Keratinocyte (primary cell): ENCODE data around the gene CCDC69. TPM values are rescaled to one million over a fixed set of nuclear protein-coding genes. Genes with fewer than 3 reads are reported as not detected.

Experiments used
- DNase-seq: peaks from one replicate; pipeline ENCODE4 v3.0.0-alpha.2; 2011; ENCODE audit warnings: low read depth, missing footprints, low spot score
- FAIRE-seq: peaks from 2 replicates; lab custom pipeline; 2011; peaks lifted over from hg19 to GRCh38; lab: Jason Lieb, UNC
- H2AFZ ChIP-seq: 2 replicates; pipeline ENCODE4 v1.6.0; 2012; ENCODE audit warnings: low read length, control low read depth, inconsistent platforms; ENCODE audit not compliant: control insufficient read depth
- H3K27ac ChIP-seq: 2 replicates; pipeline ENCODE4 v1.5.1; 2011; ENCODE audit warnings: low read length; ENCODE audit not compliant: control insufficient read depth, insufficient read depth
- H3K27me3 ChIP-seq: 3 replicates; pipeline ENCODE4 v1.6.0; 2011; ENCODE audit warnings: low read length; ENCODE audit not compliant: control insufficient read depth, insufficient read depth; ENCODE audit errors: extremely low read depth
- H3K36me3 ChIP-seq, 2 experiments: 2 replicates in 1 of 2; 3 replicates in 1 of 2; pipeline ENCODE4 v1.5.1; 2011; ENCODE audit warnings: low read length in 2 of 2, mild to moderate bottlenecking in 1 of 2; ENCODE audit not compliant: control insufficient read depth in 2 of 2, insufficient read depth in 2 of 2; ENCODE audit errors: extremely low read depth in 1 of 2
- H3K4me1 ChIP-seq: 3 replicates; pipeline ENCODE4 v1.5.1; 2011; ENCODE audit warnings: low read length; ENCODE audit not compliant: control insufficient read depth, insufficient read depth; ENCODE audit errors: extremely low read depth
- H3K4me2 ChIP-seq: 3 replicates; pipeline ENCODE4 v1.6.0; 2011; ENCODE audit warnings: low read depth, low read length; ENCODE audit not compliant: control insufficient read depth, insufficient read depth; ENCODE audit errors: extremely low read depth
- H3K4me3 ChIP-seq, 3 experiments: fragments of 200-600 bp in 1 of 3; sonication (generic) in 1 of 3; 2 replicates in 2 of 3; 3 replicates in 1 of 3; pipeline ENCODE4 v1.5.1; 2011 to 2016; ENCODE audit warnings: low read length in 3 of 3, mild to moderate bottlenecking in 3 of 3, control low read depth in 2 of 3, inconsistent platforms in 1 of 3, low read depth in 1 of 3, mixed read lengths in 1 of 3, mixed run types in 1 of 3, moderate library complexity in 1 of 3; ENCODE audit not compliant: control insufficient read depth in 2 of 3, insufficient read depth in 2 of 3; ENCODE audit errors: extremely low read depth in 1 of 3
- H3K79me2 ChIP-seq: 2 replicates; pipeline ENCODE4 v1.6.0; 2012; ENCODE audit warnings: low read length; ENCODE audit not compliant: control insufficient read depth, insufficient read depth
- H3K9ac ChIP-seq: 3 replicates; pipeline ENCODE4 v1.6.0; 2011; ENCODE audit warnings: low read length; ENCODE audit not compliant: control insufficient read depth, insufficient read depth; ENCODE audit errors: extremely low read depth
- H3K9me1 ChIP-seq: 3 replicates; pipeline ENCODE4 v1.6.0; 2011; ENCODE audit warnings: low read length; ENCODE audit not compliant: control insufficient read depth, insufficient read depth; ENCODE audit errors: extremely low read depth
- H3K9me3 ChIP-seq: 2 replicates; pipeline ENCODE4 v1.5.1; 2012; ENCODE audit warnings: low read depth, low read length; ENCODE audit not compliant: control insufficient read depth
- H4K20me1 ChIP-seq: 3 replicates; pipeline ENCODE4 v1.6.0; 2011; ENCODE audit warnings: low read length; ENCODE audit not compliant: control insufficient read depth, insufficient read depth; ENCODE audit errors: extremely low read depth
- EZH2 ChIP-seq: IDR thresholded peaks from one replicate; pipeline ENCODE4 v1.6.1; 2012; ENCODE audit warnings: inconsistent platforms, mild to moderate bottlenecking, low read length, moderate library complexity
- dilution Hi-C: fragments of 300-500 bp; cut with MboI; formaldehyde crosslinking; loops from one replicate; pipeline ENCODE4 v1.7.0; 2020; ENCODE audit warnings: low sequenced_read_pairs; ENCODE audit not compliant: extremely low pct_ligation_motif_present
- polyA plus RNA-seq, 5 experiments: library from polyadenylated mRNA; depleted of rRNA in 3 of 5; stranded (reverse) in 3 of 5; stranded (forward) in 1 of 5; unstranded in 1 of 5; fragments of >200 nt; gene quantifications; 1 replicate in 1 of 5; 2 replicates in 3 of 5; 3 replicates in 1 of 5; pipeline versions ENCODE4 v1.2.1 to v1.2.3, GENCODE V29; 2011 to 2012; ENCODE audit warnings: missing spikeins in 2 of 5, low read depth in 1 of 5, low replicate concordance in 1 of 5
- TF ChIP-seq, protein P1 (sequence below), 3 experiments: IDR thresholded peaks in 1 of 3; conservative IDR thresholded peaks in 1 of 3; optimal IDR thresholded peaks in 1 of 3; 2 replicates in 2 of 3; 3 replicates in 1 of 3; pipeline versions ENCODE3 to v1.5.1; 2011; ENCODE audit warnings: low read length in 3 of 3, mild to moderate bottlenecking in 3 of 3, moderate library complexity in 2 of 3, control low read depth in 1 of 3, inconsistent platforms in 1 of 3; ENCODE audit not compliant: insufficient read depth in 2 of 3; ENCODE audit errors: extremely low read depth in 1 of 3

Gene CCDC69
- polyA plus RNA-seq, 1 donor (not counting 4 experiments of a cell fraction or from before 2014, with no cell fraction given), result 4.1 TPM

DNA sequence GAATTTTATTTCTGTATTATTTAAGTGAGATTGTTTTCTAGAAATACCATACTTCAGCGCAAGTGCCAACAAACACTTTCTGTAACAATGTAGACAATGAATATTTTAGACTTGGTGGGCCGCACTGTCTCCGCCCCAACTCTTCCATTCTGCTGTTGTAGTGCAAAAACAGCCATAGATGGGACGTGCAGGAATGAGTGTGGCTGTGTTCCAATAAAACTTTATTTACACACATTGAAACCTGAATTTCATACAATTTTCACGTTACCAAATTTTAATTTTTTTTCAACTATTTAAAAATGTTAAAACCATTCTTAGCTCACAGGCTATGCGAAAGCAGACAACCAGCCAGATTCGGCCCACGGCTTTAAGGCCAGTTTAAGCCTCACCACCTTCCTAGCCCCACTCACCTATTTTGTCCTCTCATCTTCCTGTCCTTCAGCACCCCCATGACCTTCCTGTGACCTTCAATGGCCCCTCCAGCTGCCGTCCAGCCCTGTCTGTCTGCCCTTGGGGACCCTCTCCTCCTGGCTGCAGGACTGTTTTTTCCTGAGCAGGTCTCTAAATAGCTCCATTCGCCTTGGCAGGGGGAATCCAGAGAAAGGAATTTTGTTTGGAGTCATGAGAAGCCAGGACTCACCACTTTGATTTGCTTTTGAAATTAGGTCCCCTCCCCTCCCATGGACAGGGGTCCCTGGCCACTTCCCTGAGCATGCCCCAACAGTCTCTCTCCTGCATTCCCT lies 55.1 kb downstream of the CCDC69 start:
- no peak overlapping the region for H3K4me3 ChIP-seq
- H3K4me1 ChIP-seq, result no peaks in the 10 kb centered on the region
- H3K9me1 ChIP-seq, result no peaks in the 10 kb centered on the region
- no peak overlapping the region for H3K9ac ChIP-seq
- dilution Hi-C loops, result no loop called here
- no peak overlapping the region for H2AFZ ChIP-seq
- no peak overlapping the region for H3K27ac ChIP-seq
- H3K36me3 ChIP-seq, result no peaks in the 10 kb centered on the region
- H3K9me3 ChIP-seq, result no peaks in the 10 kb centered on the region
- FAIRE-seq (no peak), DNase-seq (no peak)
- TF ChIP-seq, protein P1, sequence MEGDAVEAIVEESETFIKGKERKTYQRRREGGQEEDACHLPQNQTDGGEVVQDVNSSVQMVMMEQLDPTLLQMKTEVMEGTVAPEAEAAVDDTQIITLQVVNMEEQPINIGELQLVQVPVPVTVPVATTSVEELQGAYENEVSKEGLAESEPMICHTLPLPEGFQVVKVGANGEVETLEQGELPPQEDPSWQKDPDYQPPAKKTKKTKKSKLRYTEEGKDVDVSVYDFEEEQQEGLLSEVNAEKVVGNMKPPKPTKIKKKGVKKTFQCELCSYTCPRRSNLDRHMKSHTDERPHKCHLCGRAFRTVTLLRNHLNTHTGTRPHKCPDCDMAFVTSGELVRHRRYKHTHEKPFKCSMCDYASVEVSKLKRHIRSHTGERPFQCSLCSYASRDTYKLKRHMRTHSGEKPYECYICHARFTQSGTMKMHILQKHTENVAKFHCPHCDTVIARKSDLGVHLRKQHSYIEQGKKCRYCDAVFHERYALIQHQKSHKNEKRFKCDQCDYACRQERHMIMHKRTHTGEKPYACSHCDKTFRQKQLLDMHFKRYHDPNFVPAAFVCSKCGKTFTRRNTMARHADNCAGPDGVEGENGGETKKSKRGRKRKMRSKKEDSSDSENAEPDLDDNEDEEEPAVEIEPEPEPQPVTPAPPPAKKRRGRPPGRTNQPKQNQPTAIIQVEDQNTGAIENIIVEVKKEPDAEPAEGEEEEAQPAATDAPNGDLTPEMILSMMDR (optimal IDR thresholded peaks at IDR 0.05 in 1 of 3, IDR thresholded peaks at IDR 0.05 in 1 of 3, conservative IDR thresholded peaks at IDR 0.05 in 1 of 3; ENCODE audit: extremely low read depth in 1 of 3, insufficient read depth in 2 of 3, low read length in 3 of 3), result no peak
- TF ChIP-seq EZH2, result no peak
- no peak overlapping the region for H3K4me2 ChIP-seq
- no peaks in the 10 kb centered on the region for H3K27me3 ChIP-seq
- no peaks in the 10 kb centered on the region for H4K20me1 ChIP-seq
- no peaks in the 10 kb centered on the region for H3K79me2 ChIP-seq

DNA sequence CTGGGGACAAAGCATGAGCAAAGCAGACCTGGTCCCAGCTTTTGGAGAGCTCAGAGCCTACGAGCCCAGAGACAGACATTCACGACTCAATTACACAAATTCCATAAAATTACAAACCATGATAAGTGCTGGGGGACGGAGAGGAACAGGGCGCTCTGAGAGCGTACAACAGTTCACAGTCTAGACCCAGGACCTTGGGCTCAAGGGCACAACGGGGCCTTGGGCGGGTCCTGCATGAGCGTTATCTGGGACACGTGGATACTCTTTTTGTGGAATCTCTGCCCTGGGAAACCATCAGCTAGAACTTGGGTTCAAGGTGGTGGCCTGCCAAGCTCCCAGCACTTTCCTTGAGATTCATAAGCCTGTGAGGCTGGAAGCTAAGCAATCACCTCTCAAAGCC lies 56.9 kb downstream of the CCDC69 start:
- DNase-seq (no peak), FAIRE-seq (no peak)
- Histone ChIP-seq H3K4me2 (no peak overlapping the region), H3K9me1 (no peaks in the 10 kb centered on the region), H3K4me3 (no peak overlapping the region), H3K79me2 (no peaks in the 10 kb centered on the region), H3K27ac (no peak overlapping the region), H2AFZ (no peak overlapping the region), H3K27me3 (no peaks in the 10 kb centered on the region), H3K9me3 (no peaks in the 10 kb centered on the region), H3K4me1 (no peaks in the 10 kb centered on the region), H3K9ac (no peak overlapping the region), H3K36me3 (no peaks in the 10 kb centered on the region), H4K20me1 (no peaks in the 10 kb centered on the region)
- TF ChIP-seq, protein P1 (optimal IDR thresholded peaks at IDR 0.05 in 1 of 3, IDR thresholded peaks at IDR 0.05 in 1 of 3, conservative IDR thresholded peaks at IDR 0.05 in 1 of 3; ENCODE audit: extremely low read depth in 1 of 3, insufficient read depth in 2 of 3, low read length in 3 of 3), result no peak
- no peak for TF ChIP-seq EZH2
- dilution Hi-C loops, result no loop called here
